Memory B cell (primary cell): ENCODE data around the gene CDC42BPA.

Experiments
- ATAC-seq: fragments of 150-1000 bp; cut with Tn5 transposase; 2 replicates; pipeline ENCODE4 v1.10.0; 2021; ENCODE audit warnings: low read depth, mild to moderate bottlenecking, moderate library complexity
- DNase-seq, 2 donors: peaks; one replicate each; pipeline ENCODE4 v3.0.0; 2022; ENCODE audit warnings: low spot score in 2 of 2
- H3K27ac Mint-ChIP-seq: one replicate; pipeline ENCODE4 v1.8.0; 2022; ENCODE audit warnings: mild to moderate bottlenecking, moderate library complexity, mixed read lengths
- H3K27me3 Mint-ChIP-seq: one replicate; pipeline ENCODE4 v1.8.0; 2022; ENCODE audit warnings: mixed read lengths
- H3K36me3 Mint-ChIP-seq: one replicate; pipeline ENCODE4 v1.8.0; 2022; ENCODE audit warnings: mild to moderate bottlenecking, mixed read lengths
- H3K4me1 Mint-ChIP-seq: one replicate; pipeline ENCODE4 v1.8.0; 2022; ENCODE audit warnings: mixed read lengths
- H3K4me3 Mint-ChIP-seq: one replicate; pipeline ENCODE4 v1.8.0; 2022; ENCODE audit warnings: mild to moderate bottlenecking, moderate library complexity, mixed read lengths
- H3K9me3 Mint-ChIP-seq: one replicate; pipeline ENCODE4 v1.8.0; 2022; ENCODE audit warnings: mixed read lengths

Gene CDC42BPA

GRCh38 chr1:227273557-227273956 is 44.7 kb downstream of the CDC42BPA start:
- Mint-ChIP-seq H3K9me3 (peaks cover 3% of the 10 kb centered on the region), H3K27ac (no peak overlapping the region), H3K27me3 (peaks cover 2% of the 10 kb centered on the region), H3K4me3 (no peak overlapping the region), H3K4me1 (no peaks in the 10 kb centered on the region), H3K36me3 (no peaks in the 10 kb centered on the region)
- ATAC-seq (no peak), DNase-seq (no peak)

- Mint-ChIP-seq H3K4me1 (no peaks in the 10 kb centered on the region), H3K4me3 (no peak overlapping the region), H3K27ac (no peak overlapping the region), H3K9me3 (peaks cover 3% of the 10 kb centered on the region), H3K36me3 (no peaks in the 10 kb centered on the region), H3K27me3 (peaks cover 4% of the 10 kb centered on the region)
- ATAC-seq (no peak), DNase-seq (no peak)
Observed at GRCh38 chr1:227272428-227272827, 45.9 kb downstream of the CDC42BPA start.

GRCh38 chr1:227270554-227270953 is 47.7 kb downstream of the CDC42BPA start:
- peaks cover 3% of the 10 kb centered on the region for H3K9me3 Mint-ChIP-seq
- H3K27me3 Mint-ChIP-seq: peaks cover 6% of the 10 kb centered on the region
- H3K27ac Mint-ChIP-seq: no peak overlapping the region
- DNase-seq (no peak), ATAC-seq (no peak)
- H3K4me3 Mint-ChIP-seq: no peak overlapping the region
- H3K4me1 Mint-ChIP-seq: no peaks in the 10 kb centered on the region
- no peaks in the 10 kb centered on the region for H3K36me3 Mint-ChIP-seq

- H3K4me3 Mint-ChIP-seq: no peak overlapping the region
- H3K36me3 Mint-ChIP-seq: no peaks in the 10 kb centered on the region
- peaks cover 8% of the 10 kb centered on the region for H3K27me3 Mint-ChIP-seq
- ATAC-seq (no peak), DNase-seq (no peak)
- no peak overlapping the region for H3K27ac Mint-ChIP-seq
- H3K4me1 Mint-ChIP-seq: no peaks in the 10 kb centered on the region
- no peaks in the 10 kb centered on the region for H3K9me3 Mint-ChIP-seq
Observed at GRCh38 chr1:227268943-227269342, 49.3 kb downstream of the CDC42BPA start.

GRCh38 chr1:227265891-227266290 is 52.4 kb downstream of the CDC42BPA start:
- Mint-ChIP-seq H3K27ac (no peak overlapping the region), H3K27me3 (peaks cover 8% of the 10 kb centered on the region), H3K9me3 (no peaks in the 10 kb centered on the region), H3K36me3 (no peaks in the 10 kb centered on the region), H3K4me1 (no peaks in the 10 kb centered on the region), H3K4me3 (no peak overlapping the region)
- DNase-seq (no peak), ATAC-seq (no peak)

- Mint-ChIP-seq H3K4me1 (no peaks in the 10 kb centered on the region), H3K9me3 (no peaks in the 10 kb centered on the region), H3K4me3 (no peak overlapping the region), H3K27ac (no peak overlapping the region), H3K36me3 (no peaks in the 10 kb centered on the region), H3K27me3 (peaks cover 10% of the 10 kb centered on the region)
- DNase-seq (no peak), ATAC-seq (no peak)
Observed at GRCh38 chr1:227263869-227264268, 54.4 kb downstream of the CDC42BPA start.

GRCh38 chr1:227261501-227261900 is 56.8 kb downstream of the CDC42BPA start:
- H3K4me3 Mint-ChIP-seq: no peak overlapping the region
- no peaks in the 10 kb centered on the region for H3K36me3 Mint-ChIP-seq
- ATAC-seq: no peak
- H3K27me3 Mint-ChIP-seq: peaks cover 5% of the 10 kb centered on the region
- H3K4me1 Mint-ChIP-seq: no peaks in the 10 kb centered on the region
- no peak overlapping the region for H3K27ac Mint-ChIP-seq
- DNase-seq: no peak
- H3K9me3 Mint-ChIP-seq: no peaks in the 10 kb centered on the region

GRCh38 chr1:227260433-227260832 is 57.9 kb downstream of the CDC42BPA start:
- no peaks in the 10 kb centered on the region for H3K4me1 Mint-ChIP-seq
- DNase-seq (no peak), ATAC-seq (no peak)
- H3K4me3 Mint-ChIP-seq: no peak overlapping the region
- peaks cover 4% of the 10 kb centered on the region for H3K27me3 Mint-ChIP-seq
- no peak overlapping the region for H3K27ac Mint-ChIP-seq
- H3K36me3 Mint-ChIP-seq: no peaks in the 10 kb centered on the region
- H3K9me3 Mint-ChIP-seq: no peaks in the 10 kb centered on the region

GRCh38 chr1:227257964-227258363 is 60.3 kb downstream of the CDC42BPA start:
- DNase-seq: no peak
- no peak overlapping the region for H3K27ac Mint-ChIP-seq
- ATAC-seq: no peak

GRCh38 chr1:227255086-227255732 is 63.1 kb downstream of the CDC42BPA start:
- peaks cover 3% of the 10 kb centered on the region for H3K27me3 Mint-ChIP-seq
- ATAC-seq: no peak
- no peak overlapping the region for H3K27ac Mint-ChIP-seq

More at GRCh38 chr1:227257964-227258363, 60.3 kb downstream of the CDC42BPA start:
- no peaks in the 10 kb centered on the region for H3K36me3 Mint-ChIP-seq
- no peaks in the 10 kb centered on the region for H3K9me3 Mint-ChIP-seq
- no peak overlapping the region for H3K4me3 Mint-ChIP-seq
- H3K27me3 Mint-ChIP-seq: peaks cover 2% of the 10 kb centered on the region
- no peaks in the 10 kb centered on the region for H3K4me1 Mint-ChIP-seq

GRCh38 chr1:227253065-227253464 is 65.2 kb downstream of the CDC42BPA start:
- no peak for DNase-seq
- Mint-ChIP-seq H3K9me3 (peaks cover 3% of the 10 kb centered on the region), H3K4me3 (no peak overlapping the region), H3K27me3 (peaks cover 5% of the 10 kb centered on the region), H3K36me3 (no peaks in the 10 kb centered on the region), H3K4me1 (no peaks in the 10 kb centered on the region), H3K27ac (no peak overlapping the region)
- ATAC-seq: no peak

More at GRCh38 chr1:227255086-227255732, 63.1 kb downstream of the CDC42BPA start:
- DNase-seq: no peak
- Mint-ChIP-seq H3K4me1 (no peaks in the 10 kb centered on the region), H3K4me3 (no peak overlapping the region), H3K9me3 (no peaks in the 10 kb centered on the region), H3K36me3 (no peaks in the 10 kb centered on the region)

GRCh38 chr1:227245613-227246320 is 72.5 kb downstream of the CDC42BPA start:
- H3K9me3 Mint-ChIP-seq: peaks cover 8% of the 10 kb centered on the region
- DNase-seq: no peak
- H3K27me3 Mint-ChIP-seq: peaks cover 2% of the 10 kb centered on the region
- no peak overlapping the region for H3K4me3 Mint-ChIP-seq
- H3K36me3 Mint-ChIP-seq: no peaks in the 10 kb centered on the region
- no peak for ATAC-seq
- no peak overlapping the region for H3K27ac Mint-ChIP-seq
- H3K4me1 Mint-ChIP-seq: no peaks in the 10 kb centered on the region

GRCh38 chr1:227244339-227245118 is 73.8 kb downstream of the CDC42BPA start:
- H3K27me3 Mint-ChIP-seq: peaks cover 4% of the 10 kb centered on the region
- ATAC-seq (no peak), DNase-seq (no peak)
- no peak overlapping the region for H3K27ac Mint-ChIP-seq
- H3K36me3 Mint-ChIP-seq: no peaks in the 10 kb centered on the region
- no peaks in the 10 kb centered on the region for H3K4me1 Mint-ChIP-seq
- H3K9me3 Mint-ChIP-seq: peaks cover 8% of the 10 kb centered on the region
- H3K4me3 Mint-ChIP-seq: no peak overlapping the region
